Prostate gland (tissue), 2 donors: ENCODE data around the gene TESK1.

ENCODE experiments used
- CTCF ChIP-seq, 4 experiments: fragments of 200-600 bp in 2 of 4; fragments of 450-650 bp in 2 of 4; sonication (generic) in 2 of 4; IDR thresholded peaks; 1 replicate in 3 of 4; 2 replicates in 1 of 4; pipeline ENCODE4 v1.5.1; 2016 to 2019; ENCODE audit warnings: antibody characterized with exemption in 4 of 4, mild to moderate bottlenecking in 2 of 4, moderate library complexity in 2 of 4
- POLR2A ChIP-seq: fragments of 450-650 bp; IDR thresholded peaks from one replicate; pipeline ENCODE4 v1.6.1; 2016; ENCODE audit warnings: antibody characterized with exemption, mild to moderate bottlenecking

GRCh38 chr9:35629597-35629996 is 24.5 kb downstream of the TESK1 start:
- TF ChIP-seq CTCF (IDR thresholded peaks at IDR 0.05): no peak
- no peak for TF ChIP-seq POLR2A
